ENCODE data around the gene ATXN1.

GRCh38 chr6:16474772-16475493 lies 286.3 kb downstream of the ATXN1 start:
- TF ChIP-seq USF1 (IDR thresholded peaks at IDR 0.05; ENCODE audit: borderline replicate concordance, low read depth) (no peak), USF2 (IDR thresholded peaks at IDR 0.05; ENCODE audit: borderline replicate concordance, low read depth, low read length) (no peak), CTCF (IDR thresholded peaks at IDR 0.05) (no peak), MXI1 (IDR thresholded peaks at IDR 0.05; ENCODE audit: low read depth, low read length) (no peak), CHD2 (IDR thresholded peaks at IDR 0.05; ENCODE audit: low read length, partially characterized antibody) (no peak), ELF1 (IDR thresholded peaks at IDR 0.05) (no peak), NFIC (IDR thresholded peaks at IDR 0.05; ENCODE audit: borderline replicate concordance) (no peak), POLR2AphosphoS5 (IDR thresholded peaks at IDR 0.05; ENCODE audit: low read depth, low read length) (no peak), EZH2phosphoT487 (IDR thresholded peaks at IDR 0.05; ENCODE audit: borderline replicate concordance, low read depth) (no peak), TAF1 (IDR thresholded peaks at IDR 0.05; ENCODE audit: borderline replicate concordance, low read depth, low read length) (no peak), MAX (IDR thresholded peaks at IDR 0.05; ENCODE audit: low read depth) (no peak), NRF1 (IDR thresholded peaks at IDR 0.05; ENCODE audit: low read depth, low read length) (no peak), EP300 (IDR thresholded peaks at IDR 0.05; ENCODE audit: borderline replicate concordance in 1 of 2, low read depth in 1 of 2, low read length in 1 of 2) (no peak), GABPA (IDR thresholded peaks at IDR 0.05; ENCODE audit: low read depth) (no peak)

All from SK-N-SH (cell line).